ENCODE results near the gene DDX24. TPM values are rescaled to one million over a fixed set of nuclear protein-coding genes. Genes with fewer than 3 reads are reported as not detected.
A peak's percentile ranks its signal among the peaks of the same experiment; 100 is the strongest.

Gene DDX24
- polyA plus RNA-seq, 3 donors: 51.2 to 68.0 (median 53.8) TPM

- H3K79me2 ChIP-seq (ENCODE audit: insufficient read depth, low read length): no peaks in the 10 kb centered on the region
- H4K20me1 ChIP-seq (ENCODE audit: insufficient read depth, low read length): no peaks in the 10 kb centered on the region
- peak within 1 kb of the TSS; percentile 86 to 94 for H3K4me3 Mint-ChIP-seq
- DNase-seq: peak; percentile 71 to 77 (median 77)
- H3K9me3 ChIP-seq (replicated peaks in 1 of 2; ENCODE audit: control insufficient read depth in 1 of 2, insufficient read depth in 1 of 2, low read length in 2 of 2): no peaks in the 10 kb centered on the region
- no peaks in the 10 kb centered on the region for H3K9me3 Mint-ChIP-seq
- intact Hi-C loops (cut with micrococcal nuclease): loop anchor here in 1 of 2 donors (2.0 kb wide), 1 partner anchor 52 kb away; no protein-coding TSS in a partner anchor
- peak within 1 kb of the TSS; percentile 68 to 93 (median 82) for H3K27ac Mint-ChIP-seq
- H3K4me1 Mint-ChIP-seq: peaks cover 16% of the 10 kb centered on the region
- 0% methylated on average over 11 of the region's 27 CpGs for WGBS (ENCODE audit: insufficient coverage)
- H3K4me3 ChIP-seq (replicated peaks in 1 of 3; ENCODE audit: low read depth in 2 of 3, low read length in 3 of 3): peak within 1 kb of the TSS; percentile 50 to 79 (median 78)
- peak within 1 kb of the TSS in 1 of 2 donors; percentile 74 for H3K27ac ChIP-seq (ENCODE audit: low read depth in 1 of 2, low read length in 2 of 2)
- H2AFZ ChIP-seq (ENCODE audit: insufficient read depth, low read depth, low read length, poor library complexity, severe bottlenecking): peak within 1 kb of the TSS; percentile 97
- peaks cover 6 to 14% of the 10 kb centered on the region in 2 donors for H3K36me3 Mint-ChIP-seq
- H3K27me3 Mint-ChIP-seq (ENCODE audit: low read depth in 3 of 3): peaks cover 6 to 13% (median 12%) of the 10 kb centered on the region in 3 donors
- H3K4me2 ChIP-seq (replicated peaks; ENCODE audit: extremely low read depth, low read length, poor library complexity, severe bottlenecking): peak within 1 kb of the TSS; percentile 97
- TF ChIP-seq, protein P1, sequence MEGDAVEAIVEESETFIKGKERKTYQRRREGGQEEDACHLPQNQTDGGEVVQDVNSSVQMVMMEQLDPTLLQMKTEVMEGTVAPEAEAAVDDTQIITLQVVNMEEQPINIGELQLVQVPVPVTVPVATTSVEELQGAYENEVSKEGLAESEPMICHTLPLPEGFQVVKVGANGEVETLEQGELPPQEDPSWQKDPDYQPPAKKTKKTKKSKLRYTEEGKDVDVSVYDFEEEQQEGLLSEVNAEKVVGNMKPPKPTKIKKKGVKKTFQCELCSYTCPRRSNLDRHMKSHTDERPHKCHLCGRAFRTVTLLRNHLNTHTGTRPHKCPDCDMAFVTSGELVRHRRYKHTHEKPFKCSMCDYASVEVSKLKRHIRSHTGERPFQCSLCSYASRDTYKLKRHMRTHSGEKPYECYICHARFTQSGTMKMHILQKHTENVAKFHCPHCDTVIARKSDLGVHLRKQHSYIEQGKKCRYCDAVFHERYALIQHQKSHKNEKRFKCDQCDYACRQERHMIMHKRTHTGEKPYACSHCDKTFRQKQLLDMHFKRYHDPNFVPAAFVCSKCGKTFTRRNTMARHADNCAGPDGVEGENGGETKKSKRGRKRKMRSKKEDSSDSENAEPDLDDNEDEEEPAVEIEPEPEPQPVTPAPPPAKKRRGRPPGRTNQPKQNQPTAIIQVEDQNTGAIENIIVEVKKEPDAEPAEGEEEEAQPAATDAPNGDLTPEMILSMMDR (IDR thresholded peaks at IDR 0.05): peak; percentile 18
- H3K27me3 ChIP-seq (ENCODE audit: control insufficient read depth in 2 of 2, insufficient read depth in 2 of 2, low read length in 2 of 2): peaks cover 0 to 8% of the 10 kb centered on the region in 2 donors
- H3K36me3 ChIP-seq (replicated peaks in 1 of 2; ENCODE audit: control insufficient read depth in 1 of 2, insufficient read depth in 2 of 2, low read length in 2 of 2): peaks cover 13 to 15% of the 10 kb centered on the region in 2 donors
- peaks cover 13 to 24% of the 10 kb centered on the region in 2 donors for H3K4me1 ChIP-seq (ENCODE audit: control insufficient read depth in 1 of 2, insufficient read depth in 2 of 2, low read length in 2 of 2)
- H3K9ac ChIP-seq (ENCODE audit: insufficient read depth, low read length, poor library complexity, severe bottlenecking): peak within 1 kb of the TSS; percentile 63
Observed at GRCh38 chr14:94129111-94129757, 48.2 kb upstream of the DDX24 start, which contains the start of gene IFI27L2. TSS of gene IFI27L2 (minus strand) at chr14:94129604. CDS start at chr14:94129564, 40 bp downstream.

DNA sequence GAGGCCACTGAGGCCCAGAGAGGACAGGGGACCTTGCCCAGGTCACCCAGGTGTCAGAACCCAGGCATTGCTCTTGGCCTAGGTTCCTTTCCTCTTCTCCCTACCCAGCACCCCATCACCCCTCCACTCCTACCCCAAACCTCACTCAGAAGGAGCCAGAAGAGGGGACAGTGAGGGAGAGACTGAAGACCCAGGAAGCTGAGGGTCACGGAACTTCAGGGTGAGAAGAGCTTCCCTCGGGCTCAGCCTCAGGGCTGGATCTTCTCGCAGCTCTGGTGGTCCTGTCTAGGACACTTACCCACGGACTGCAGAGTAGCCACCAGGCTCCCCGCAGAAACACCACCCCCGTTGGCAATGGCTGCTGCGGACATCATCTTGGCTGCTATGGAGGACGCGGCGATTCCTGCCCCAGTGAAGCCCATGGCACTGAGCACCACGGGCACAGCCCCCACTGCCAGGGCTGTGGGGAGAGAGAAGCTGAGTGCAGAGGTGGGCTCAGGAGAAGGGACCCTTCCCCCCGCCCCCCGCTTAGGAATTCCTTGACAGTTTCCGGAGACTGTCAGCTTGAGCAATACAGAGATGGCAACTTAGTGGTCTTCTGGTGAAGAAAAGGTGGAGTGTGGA lies 47.3 kb upstream of the DDX24 start:
- H3K36me3 Mint-ChIP-seq: peaks cover 6 to 14% of the 10 kb centered on the region in 2 donors
- H3K9me3 Mint-ChIP-seq: peaks cover 0 to 3% (median 0%) of the 10 kb centered on the region in 7 donors
- intact Hi-C loops (cut with micrococcal nuclease): loop anchor here in 1 of 2 donors (2.0 kb wide), 1 partner anchor 52 kb away; no protein-coding TSS in a partner anchor
- H3K36me3 ChIP-seq (replicated peaks in 1 of 2; ENCODE audit: control insufficient read depth in 1 of 2, insufficient read depth in 2 of 2, low read length in 2 of 2): peaks cover 13 to 15% of the 10 kb centered on the region in 2 donors
- H3K9me3 ChIP-seq (replicated peaks in 1 of 2; ENCODE audit: control insufficient read depth in 1 of 2, insufficient read depth in 1 of 2, low read length in 2 of 2): no peaks in the 10 kb centered on the region
- H3K27ac Mint-ChIP-seq: peak overlapping the region in 5 of 7 donors; percentile 2 to 87 (median 79)
- WGBS (ENCODE audit: insufficient coverage): 98% methylated on average over 13 of the region's 14 CpGs
- no peaks in the 10 kb centered on the region for H3K79me2 ChIP-seq (ENCODE audit: insufficient read depth, low read length)
- peak overlapping the region; percentile 97 for H2AFZ ChIP-seq (ENCODE audit: insufficient read depth, low read depth, low read length, poor library complexity, severe bottlenecking)
- no peak for DNase-seq
- no peak overlapping the region for H3K27ac ChIP-seq (ENCODE audit: low read depth in 1 of 2, low read length in 2 of 2)
- H3K27me3 ChIP-seq (ENCODE audit: control insufficient read depth in 2 of 2, insufficient read depth in 2 of 2, low read length in 2 of 2): peaks cover 0 to 8% of the 10 kb centered on the region in 2 donors
- H3K4me3 Mint-ChIP-seq: peak overlapping the region in 1 of 2 donors; percentile 94
- H4K20me1 ChIP-seq (ENCODE audit: insufficient read depth, low read length): no peaks in the 10 kb centered on the region
- peak overlapping the region in 1 of 3 experiments; percentile 78 for H3K4me3 ChIP-seq (replicated peaks in 1 of 3; ENCODE audit: low read depth in 2 of 3, low read length in 3 of 3)
- peaks cover 16% of the 10 kb centered on the region for H3K4me1 Mint-ChIP-seq
- TF ChIP-seq, protein P1 (IDR thresholded peaks at IDR 0.05): no peak
- peak overlapping the region; percentile 97 for H3K4me2 ChIP-seq (replicated peaks; ENCODE audit: extremely low read depth, low read length, poor library complexity, severe bottlenecking)
- no peak overlapping the region for H3K9ac ChIP-seq (ENCODE audit: insufficient read depth, low read length, poor library complexity, severe bottlenecking)
- H3K4me1 ChIP-seq (ENCODE audit: control insufficient read depth in 1 of 2, insufficient read depth in 2 of 2, low read length in 2 of 2): peaks cover 13 to 24% of the 10 kb centered on the region in 2 donors
- peaks cover 4 to 14% (median 11%) of the 10 kb centered on the region in 3 donors for H3K27me3 Mint-ChIP-seq (ENCODE audit: low read depth in 3 of 3)

All from CD14-positive monocyte (primary cell).